Ovary (tissue), 3 donors: ENCODE results near the gene TBL2.

Experiments
- EP300 ChIP-seq: sonication (generic); formaldehyde crosslinking; IDR thresholded peaks from one replicate; pipeline ENCODE4 v1.6.1; 2017; ENCODE audit warnings: antibody characterized with exemption
- TF ChIP-seq, protein P1 (sequence below), 3 donors: fragments of 450-650 bp in 2 of 3; fragments of 200-600 bp in 1 of 3; IDR thresholded peaks; one replicate each; pipeline versions ENCODE4 v1.5.1 to v1.8.0; 2016 to 2022; ENCODE audit warnings: antibody characterized with exemption in 3 of 3, mild to moderate bottlenecking in 1 of 3
- donor health status: DM: no; HTN: no; CAD: no.

GRCh38 chr7:73585196-73585595 lies 6.8 kb upstream of the TBL2 start:
- no peak for TF ChIP-seq EP300
- TF ChIP-seq, protein P1, sequence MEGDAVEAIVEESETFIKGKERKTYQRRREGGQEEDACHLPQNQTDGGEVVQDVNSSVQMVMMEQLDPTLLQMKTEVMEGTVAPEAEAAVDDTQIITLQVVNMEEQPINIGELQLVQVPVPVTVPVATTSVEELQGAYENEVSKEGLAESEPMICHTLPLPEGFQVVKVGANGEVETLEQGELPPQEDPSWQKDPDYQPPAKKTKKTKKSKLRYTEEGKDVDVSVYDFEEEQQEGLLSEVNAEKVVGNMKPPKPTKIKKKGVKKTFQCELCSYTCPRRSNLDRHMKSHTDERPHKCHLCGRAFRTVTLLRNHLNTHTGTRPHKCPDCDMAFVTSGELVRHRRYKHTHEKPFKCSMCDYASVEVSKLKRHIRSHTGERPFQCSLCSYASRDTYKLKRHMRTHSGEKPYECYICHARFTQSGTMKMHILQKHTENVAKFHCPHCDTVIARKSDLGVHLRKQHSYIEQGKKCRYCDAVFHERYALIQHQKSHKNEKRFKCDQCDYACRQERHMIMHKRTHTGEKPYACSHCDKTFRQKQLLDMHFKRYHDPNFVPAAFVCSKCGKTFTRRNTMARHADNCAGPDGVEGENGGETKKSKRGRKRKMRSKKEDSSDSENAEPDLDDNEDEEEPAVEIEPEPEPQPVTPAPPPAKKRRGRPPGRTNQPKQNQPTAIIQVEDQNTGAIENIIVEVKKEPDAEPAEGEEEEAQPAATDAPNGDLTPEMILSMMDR (IDR thresholded peaks at IDR 0.05) = no peak
